KMS-11 (cell line): ENCODE results near the gene TMEM82.

ENCODE experiments used
- H2AFZ ChIP-seq: fragments of 200-600 bp; sonication (generic); 2 replicates; pipeline ENCODE4 v1.6.1; 2016; ENCODE audit warnings: antibody characterized with exemption, mixed run types, low read depth
- H3K27ac ChIP-seq: fragments of 200-600 bp; sonication (generic); 2 replicates; pipeline ENCODE4 v1.6.1; 2016; ENCODE audit warnings: mild to moderate bottlenecking, mixed run types
- H3K27me3 ChIP-seq: fragments of 200-600 bp; sonication (generic); 2 replicates; pipeline ENCODE4 v1.6.1; 2017; ENCODE audit warnings: mild to moderate bottlenecking, low read depth, mixed run types, moderate library complexity; ENCODE audit not compliant: insufficient read depth
- H3K36me3 ChIP-seq: fragments of 200-600 bp; sonication (generic); 2 replicates; pipeline ENCODE4 v1.6.1; 2017; ENCODE audit warnings: mild to moderate bottlenecking, mixed run types; ENCODE audit not compliant: insufficient read depth
- H3K4me1 ChIP-seq: fragments of 200-600 bp; sonication (generic); 2 replicates; pipeline ENCODE4 v1.6.1; 2016; ENCODE audit warnings: mild to moderate bottlenecking, low read depth, mixed run types; ENCODE audit not compliant: poor library complexity, severe bottlenecking
- H3K4me2 ChIP-seq: fragments of 200-600 bp; sonication (generic); 2 replicates; pipeline ENCODE4 v1.7.0; 2016; ENCODE audit warnings: mild to moderate bottlenecking, mixed run types
- H3K4me3 ChIP-seq: fragments of 200-600 bp; sonication (generic); IDR thresholded peaks from 2 replicates; pipeline ENCODE4 v1.6.1; 2017; ENCODE audit warnings: low read depth, low read length, mixed read lengths; ENCODE audit not compliant: insufficient read depth
- H3K79me2 ChIP-seq: fragments of 200-600 bp; sonication (generic); 2 replicates; pipeline ENCODE4 v1.6.1; 2016; ENCODE audit warnings: low read depth, mixed run types; ENCODE audit not compliant: insufficient read depth
- H3K9ac ChIP-seq: fragments of 200-600 bp; sonication (generic); 2 replicates; pipeline ENCODE4 v1.6.1; 2016; ENCODE audit warnings: mild to moderate bottlenecking, mixed run types
- H4K20me1 ChIP-seq: fragments of 200-600 bp; sonication (generic); 2 replicates; pipeline ENCODE4 v1.6.1; 2016; ENCODE audit warnings: mild to moderate bottlenecking, mixed run types; ENCODE audit not compliant: insufficient read depth
- TF ChIP-seq, protein P1 (sequence below): fragments of 200-600 bp; sonication (generic); conservative IDR thresholded peaks from 2 replicates; pipeline ENCODE4 v1.6.1; 2017; ENCODE audit warnings: low read depth, mild to moderate bottlenecking, antibody characterized with exemption, low read length, moderate library complexity, mixed read lengths

Gene TMEM82

DNA sequence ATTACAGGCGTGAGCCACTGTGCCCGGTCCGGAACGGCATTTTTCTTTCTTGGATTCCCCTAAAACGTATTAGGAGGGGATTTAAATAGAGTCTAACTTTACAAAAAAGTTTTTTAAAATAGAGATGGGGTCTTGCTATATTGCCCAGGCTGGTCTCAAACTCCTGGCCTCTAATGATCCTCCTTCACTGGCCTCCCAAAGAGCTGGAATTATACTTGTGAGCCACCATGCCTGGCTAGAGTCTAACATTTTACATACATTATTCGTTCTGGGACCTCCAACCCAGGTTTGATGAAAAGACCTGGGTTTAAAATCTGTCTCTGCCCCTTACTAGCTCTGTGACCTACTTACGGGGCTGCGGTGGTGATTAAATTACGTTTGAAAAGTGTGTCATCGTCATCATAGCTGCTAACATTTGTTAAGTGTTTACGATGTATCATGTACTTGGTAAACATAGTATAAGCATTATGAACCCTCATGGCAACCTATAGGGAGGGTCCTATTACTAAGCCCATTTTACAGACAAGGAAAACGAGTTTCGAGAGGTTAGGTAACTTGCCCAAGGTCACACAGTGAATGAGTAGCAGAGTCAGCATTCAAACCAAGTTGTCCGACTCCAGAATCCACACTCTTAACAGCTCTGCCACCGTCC, 33.7 kb upstream of the TMEM82 start:
- H2AFZ ChIP-seq, result no peak overlapping the region
- no peak overlapping the region for H3K4me3 ChIP-seq
- peaks cover 10% of the 10 kb centered on the region; the same call in 1 of the 2 replicates for H3K79me2 ChIP-seq
- H3K27me3 ChIP-seq, result no peaks in the 10 kb centered on the region
- TF ChIP-seq, protein P1, sequence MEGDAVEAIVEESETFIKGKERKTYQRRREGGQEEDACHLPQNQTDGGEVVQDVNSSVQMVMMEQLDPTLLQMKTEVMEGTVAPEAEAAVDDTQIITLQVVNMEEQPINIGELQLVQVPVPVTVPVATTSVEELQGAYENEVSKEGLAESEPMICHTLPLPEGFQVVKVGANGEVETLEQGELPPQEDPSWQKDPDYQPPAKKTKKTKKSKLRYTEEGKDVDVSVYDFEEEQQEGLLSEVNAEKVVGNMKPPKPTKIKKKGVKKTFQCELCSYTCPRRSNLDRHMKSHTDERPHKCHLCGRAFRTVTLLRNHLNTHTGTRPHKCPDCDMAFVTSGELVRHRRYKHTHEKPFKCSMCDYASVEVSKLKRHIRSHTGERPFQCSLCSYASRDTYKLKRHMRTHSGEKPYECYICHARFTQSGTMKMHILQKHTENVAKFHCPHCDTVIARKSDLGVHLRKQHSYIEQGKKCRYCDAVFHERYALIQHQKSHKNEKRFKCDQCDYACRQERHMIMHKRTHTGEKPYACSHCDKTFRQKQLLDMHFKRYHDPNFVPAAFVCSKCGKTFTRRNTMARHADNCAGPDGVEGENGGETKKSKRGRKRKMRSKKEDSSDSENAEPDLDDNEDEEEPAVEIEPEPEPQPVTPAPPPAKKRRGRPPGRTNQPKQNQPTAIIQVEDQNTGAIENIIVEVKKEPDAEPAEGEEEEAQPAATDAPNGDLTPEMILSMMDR, result no peak
- no peaks in the 10 kb centered on the region for H4K20me1 ChIP-seq
- no peaks in the 10 kb centered on the region for H3K36me3 ChIP-seq
- peaks cover 3% of the 10 kb centered on the region for H3K4me1 ChIP-seq
- H3K4me2 ChIP-seq, result no peak overlapping the region
- H3K27ac ChIP-seq, result no peak overlapping the region
- no peak overlapping the region for H3K9ac ChIP-seq

DNA sequence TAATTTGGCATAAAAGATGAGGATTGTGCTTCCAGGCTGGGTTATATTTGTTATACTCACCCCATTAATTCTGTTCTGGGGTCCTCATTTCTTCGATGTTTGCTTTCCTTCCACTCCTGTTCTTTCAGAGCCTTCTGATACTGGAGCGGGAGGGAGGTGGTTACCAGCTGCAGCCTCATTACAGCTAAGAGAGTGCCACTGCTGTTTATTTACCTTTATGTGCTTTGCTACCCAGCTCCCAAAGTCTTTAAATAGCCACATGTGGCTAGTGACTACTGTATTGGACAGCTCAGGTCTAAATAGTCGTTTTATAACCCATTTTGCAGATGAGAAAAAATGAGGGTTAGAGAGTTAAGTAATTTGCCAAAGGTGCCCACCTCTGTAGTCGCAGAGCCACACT, 33.1 kb upstream of the TMEM82 start:
- Histone ChIP-seq H4K20me1 (no peaks in the 10 kb centered on the region), H3K9ac (no peak overlapping the region), H3K27ac (no peak overlapping the region), H3K4me2 (no peak overlapping the region), H3K4me1 (peaks cover 3% of the 10 kb centered on the region), H3K4me3 (no peak overlapping the region), H3K36me3 (no peaks in the 10 kb centered on the region), H3K27me3 (no peaks in the 10 kb centered on the region), H3K79me2 (peaks cover 10% of the 10 kb centered on the region; the same call in 1 of the 2 replicates), H2AFZ (no peak overlapping the region)
- TF ChIP-seq, protein P1, result no peak

DNA sequence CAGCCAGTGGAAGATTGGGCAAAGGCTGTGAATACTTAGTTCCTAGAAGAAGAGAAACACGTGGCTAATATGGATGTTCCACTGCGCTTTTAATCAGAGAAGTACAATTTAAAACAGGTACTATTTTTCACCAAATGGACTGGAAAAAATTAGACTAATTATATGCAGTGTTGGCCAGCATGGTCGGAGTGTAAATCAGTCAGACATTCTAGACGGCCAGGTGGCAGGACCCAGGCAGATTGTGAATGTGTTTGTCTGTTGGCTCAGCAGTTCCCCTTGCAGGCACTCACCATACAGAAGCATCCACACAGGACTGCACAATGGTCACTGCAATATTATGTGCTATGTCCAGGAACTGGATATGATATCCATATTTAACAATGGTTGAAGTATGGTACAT, 30.1 kb upstream of the TMEM82 start:
- peaks cover 3% of the 10 kb centered on the region for H3K4me1 ChIP-seq
- TF ChIP-seq, protein P1, result no peak
- peaks cover 10% of the 10 kb centered on the region; the same call in 1 of the 2 replicates for H3K79me2 ChIP-seq
- H3K4me2 ChIP-seq, result no peak overlapping the region
- no peak overlapping the region for H3K27ac ChIP-seq
- no peak overlapping the region for H3K9ac ChIP-seq
- H2AFZ ChIP-seq, result no peak overlapping the region
- no peaks in the 10 kb centered on the region for H4K20me1 ChIP-seq
- no peak overlapping the region for H3K4me3 ChIP-seq
- H3K36me3 ChIP-seq, result peaks cover 3% of the 10 kb centered on the region; the same call in 1 of the 2 replicates
- no peaks in the 10 kb centered on the region for H3K27me3 ChIP-seq

DNA sequence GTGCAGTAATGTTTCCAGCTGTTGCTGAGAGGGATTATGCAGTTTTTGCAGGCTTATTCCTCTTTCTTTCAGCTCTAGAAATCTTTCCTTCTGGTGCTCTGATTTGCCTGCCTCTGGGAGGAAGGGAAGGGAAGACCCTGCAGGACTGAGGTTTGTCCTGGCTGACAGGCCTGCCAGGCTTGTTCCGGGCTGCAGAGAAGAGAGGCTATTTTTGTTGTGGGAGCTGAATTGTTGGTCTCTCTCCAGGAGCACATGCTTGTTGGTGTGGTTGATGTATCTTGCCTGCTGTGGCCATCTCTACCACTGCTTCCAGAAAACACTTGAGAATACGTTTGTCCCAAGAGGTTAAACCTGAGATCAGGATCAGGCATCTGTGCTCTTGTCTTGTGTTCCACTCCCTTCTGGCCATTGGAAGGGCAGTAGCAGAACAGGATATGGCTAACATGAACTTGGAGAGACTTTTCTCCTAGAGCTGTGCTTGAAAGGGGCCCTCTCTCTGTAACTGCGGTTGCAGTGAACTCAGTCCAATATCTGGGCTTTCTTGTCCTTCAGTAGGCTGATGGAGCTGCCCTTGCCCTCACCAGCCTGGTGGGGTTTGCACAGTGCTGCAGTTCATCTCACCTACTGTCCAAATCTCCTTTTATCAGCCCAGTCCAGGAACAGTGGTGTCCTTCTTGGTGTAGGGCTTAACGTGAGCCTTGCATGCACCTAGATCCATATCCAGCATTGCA, 27.7 kb upstream of the TMEM82 start:
- Histone ChIP-seq H3K9ac (no peak overlapping the region), H3K4me1 (no peaks in the 10 kb centered on the region), H3K36me3 (peaks cover 3% of the 10 kb centered on the region; the same call in 1 of the 2 replicates), H4K20me1 (no peaks in the 10 kb centered on the region), H3K27me3 (no peaks in the 10 kb centered on the region), H3K79me2 (no peaks in the 10 kb centered on the region; the same call in 1 of the 2 replicates), H3K27ac (no peak overlapping the region), H3K4me2 (no peak overlapping the region), H3K4me3 (no peak overlapping the region), H2AFZ (no peak overlapping the region)
- TF ChIP-seq, protein P1, result no peak
